ENCODE measurements around the gene PDAP1. TPM values are rescaled to one million over a fixed set of nuclear protein-coding genes. Genes with fewer than 3 reads are reported as not detected.

PDAP1 gene
- total RNA-seq, 2 donors from 2014 or later, result 98.6 to 103 TPM

DNA sequence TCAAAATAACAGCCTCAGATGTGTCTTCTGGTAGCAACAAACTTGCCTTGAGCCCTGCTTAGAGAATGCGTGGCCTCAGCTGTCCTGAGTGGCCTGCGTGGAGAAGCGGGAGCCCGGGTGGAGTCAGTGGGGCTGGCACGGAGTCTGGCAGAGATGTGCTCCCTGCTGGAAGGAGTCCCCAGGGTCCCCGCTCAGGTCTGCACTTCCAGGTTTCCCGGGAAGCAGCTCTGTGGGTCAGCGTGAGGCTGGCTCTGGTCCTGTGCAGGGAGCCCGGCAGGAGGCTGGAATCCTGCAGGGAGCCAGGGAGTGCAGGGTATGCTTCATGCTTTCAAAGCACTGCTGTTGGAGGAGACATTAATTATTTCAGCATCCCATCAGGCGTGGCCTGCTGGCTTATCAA lies 40.5 kb upstream of the PDAP1 start:
- no peaks in the 10 kb centered on the region for H3K9me3 ChIP-seq
- DNase-seq (ENCODE audit: low spot score), result no peak
- no peaks in the 10 kb centered on the region for H3K27me3 ChIP-seq (replicated peaks; ENCODE audit: insufficient read depth)
- no peak overlapping the region for H3K4me3 ChIP-seq
- intact Hi-C loops (cut with DNase I), result no loop called here
- TF ChIP-seq POLR2AphosphoS5 (IDR thresholded peaks at IDR 0.05) (no peak), POLR2A (IDR thresholded peaks at IDR 0.05) (no peak)
- TF ChIP-seq, protein P1, sequence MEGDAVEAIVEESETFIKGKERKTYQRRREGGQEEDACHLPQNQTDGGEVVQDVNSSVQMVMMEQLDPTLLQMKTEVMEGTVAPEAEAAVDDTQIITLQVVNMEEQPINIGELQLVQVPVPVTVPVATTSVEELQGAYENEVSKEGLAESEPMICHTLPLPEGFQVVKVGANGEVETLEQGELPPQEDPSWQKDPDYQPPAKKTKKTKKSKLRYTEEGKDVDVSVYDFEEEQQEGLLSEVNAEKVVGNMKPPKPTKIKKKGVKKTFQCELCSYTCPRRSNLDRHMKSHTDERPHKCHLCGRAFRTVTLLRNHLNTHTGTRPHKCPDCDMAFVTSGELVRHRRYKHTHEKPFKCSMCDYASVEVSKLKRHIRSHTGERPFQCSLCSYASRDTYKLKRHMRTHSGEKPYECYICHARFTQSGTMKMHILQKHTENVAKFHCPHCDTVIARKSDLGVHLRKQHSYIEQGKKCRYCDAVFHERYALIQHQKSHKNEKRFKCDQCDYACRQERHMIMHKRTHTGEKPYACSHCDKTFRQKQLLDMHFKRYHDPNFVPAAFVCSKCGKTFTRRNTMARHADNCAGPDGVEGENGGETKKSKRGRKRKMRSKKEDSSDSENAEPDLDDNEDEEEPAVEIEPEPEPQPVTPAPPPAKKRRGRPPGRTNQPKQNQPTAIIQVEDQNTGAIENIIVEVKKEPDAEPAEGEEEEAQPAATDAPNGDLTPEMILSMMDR (IDR thresholded peaks at IDR 0.05), result no peak
- peaks cover 6 to 7% of the 10 kb centered on the region in 2 donors for H3K36me3 ChIP-seq
- 89% methylated on average over 10 of the region's 10 CpGs for WGBS
- H3K4me1 ChIP-seq (replicated peaks), result peaks cover 3% of the 10 kb centered on the region
- H3K27ac ChIP-seq, result no peak overlapping the region

DNA sequence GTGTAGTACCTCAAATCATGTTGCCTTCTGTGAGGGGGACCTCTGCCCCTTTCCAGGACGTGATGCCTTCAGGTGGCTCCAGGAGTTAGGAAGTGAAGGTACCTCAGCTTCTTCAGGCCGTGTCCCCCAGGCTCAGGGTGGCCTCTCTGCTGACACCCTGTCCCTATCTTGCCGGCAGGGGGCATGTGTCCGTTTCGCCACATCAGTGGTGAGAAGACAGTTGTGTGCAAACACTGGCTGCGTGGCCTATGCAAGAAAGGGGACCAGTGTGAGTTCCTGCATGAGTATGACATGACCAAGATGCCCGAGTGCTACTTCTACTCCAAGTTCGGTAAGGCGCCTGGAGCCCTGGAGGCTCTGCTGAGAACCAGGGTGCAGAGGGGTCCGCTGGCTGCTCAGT lies 39.5 kb upstream of the PDAP1 start:
- H3K9me3 ChIP-seq, result no peaks in the 10 kb centered on the region
- no peak overlapping the region for H3K4me3 ChIP-seq
- intact Hi-C loops (cut with DNase I), result no loop called here
- WGBS, result 87% methylated on average over 10 of the region's 10 CpGs
- peaks cover 3% of the 10 kb centered on the region for H3K4me1 ChIP-seq (replicated peaks)
- H3K27ac ChIP-seq, result no peak overlapping the region
- DNase-seq (ENCODE audit: low spot score), result no peak
- TF ChIP-seq POLR2A (IDR thresholded peaks at IDR 0.05) (no peak), POLR2AphosphoS5 (IDR thresholded peaks at IDR 0.05) (no peak)
- TF ChIP-seq, protein P1 (IDR thresholded peaks at IDR 0.05), result no peak
- peaks cover 6 to 7% of the 10 kb centered on the region in 2 donors for H3K36me3 ChIP-seq
- no peaks in the 10 kb centered on the region for H3K27me3 ChIP-seq (replicated peaks; ENCODE audit: insufficient read depth)

DNA sequence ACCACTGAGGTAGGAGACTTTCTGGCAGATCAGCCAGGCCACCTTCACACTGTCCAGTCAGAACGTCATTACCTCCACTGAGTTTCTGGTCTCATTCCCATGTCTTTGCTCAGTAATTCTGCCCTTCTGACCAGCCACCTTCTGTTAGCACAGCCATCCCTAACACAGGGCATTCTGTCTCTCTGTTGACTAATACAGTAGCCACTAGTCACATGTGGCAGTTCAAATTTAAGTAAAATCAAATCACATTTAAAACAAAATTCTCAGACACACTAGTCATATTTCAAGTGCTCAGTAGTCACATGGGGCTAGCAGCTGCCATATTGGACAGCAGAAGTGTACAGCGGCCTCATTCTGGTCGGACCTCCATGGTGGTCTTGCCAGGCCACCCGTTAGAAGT lies 37.7 kb upstream of the PDAP1 start:
- no peak for DNase-seq (ENCODE audit: low spot score)
- intact Hi-C loops (cut with DNase I), result no loop called here
- 82% methylated on average over 4 of the region's 4 CpGs for WGBS
- peaks cover 6 to 7% of the 10 kb centered on the region in 2 donors for H3K36me3 ChIP-seq
- no peak overlapping the region for H3K27ac ChIP-seq
- no peaks in the 10 kb centered on the region for H3K27me3 ChIP-seq (replicated peaks; ENCODE audit: insufficient read depth)
- H3K9me3 ChIP-seq, result no peaks in the 10 kb centered on the region
- no peaks in the 10 kb centered on the region for H3K4me1 ChIP-seq (replicated peaks)
- H3K4me3 ChIP-seq, result no peak overlapping the region
- TF ChIP-seq POLR2A (IDR thresholded peaks at IDR 0.05), result no peak

- H3K27ac ChIP-seq, result no peak overlapping the region
- TF ChIP-seq, protein P1 (IDR thresholded peaks at IDR 0.05), result no peak
- TF ChIP-seq POLR2AphosphoS5 (IDR thresholded peaks at IDR 0.05) (no peak), POLR2A (IDR thresholded peaks at IDR 0.05) (no peak)
- intact Hi-C loops (cut with DNase I), result no loop called here
- H3K4me3 ChIP-seq, result peak overlapping the region in 1 of 2 donors; percentile 92
- no peak for DNase-seq (ENCODE audit: low spot score)
- 66% methylated on average over 9 of the region's 9 CpGs for WGBS
- H3K9me3 ChIP-seq, result no peaks in the 10 kb centered on the region
- no peaks in the 10 kb centered on the region for H3K36me3 ChIP-seq
- peaks cover 3% of the 10 kb centered on the region for H3K4me1 ChIP-seq (replicated peaks)
- no peaks in the 10 kb centered on the region for H3K27me3 ChIP-seq (replicated peaks; ENCODE audit: insufficient read depth)
Observed at GRCh38 chr7:99440195-99440594, 31.8 kb upstream of the PDAP1 start.

GRCh38 chr7:99438573-99439480 lies 30.4 kb upstream of the PDAP1 start, which contains the start of the genes CPSF4 and PTCD1:
CPSF4 (plus strand) TSS chr7:99438943; CDS start chr7:99439083, 140 bp downstream.
PTCD1 (minus strand) TSS chr7:99438798; CDS start chr7:99435242, 3,556 bp downstream.
- peak; percentile 95 for DNase-seq (ENCODE audit: low spot score)
- intact Hi-C loops (cut with DNase I), result no loop called here
- TF ChIP-seq, protein P1 (IDR thresholded peaks at IDR 0.05), result no peak
- TF ChIP-seq POLR2A (IDR thresholded peaks at IDR 0.05) (peak; percentile 56), POLR2AphosphoS5 (IDR thresholded peaks at IDR 0.05) (peak; percentile 94)
- Histone ChIP-seq H3K9me3 (no peaks in the 10 kb centered on the region), H3K27me3 (replicated peaks; ENCODE audit: insufficient read depth) (no peaks in the 10 kb centered on the region), H3K4me3 (peak within 1 kb of the TSS; percentile 92 to 93), H3K27ac (peak within 1 kb of the TSS; percentile 83 to 89), H3K4me1 (replicated peaks) (peaks cover 3% of the 10 kb centered on the region), H3K36me3 (no peaks in the 10 kb centered on the region)
- under 1% methylated on average over 89 of the region's 89 CpGs for WGBS

Data from prostate gland (tissue), 2 donors.